ENCODE results near the gene DTX4.

The DTX4 gene

DNA sequence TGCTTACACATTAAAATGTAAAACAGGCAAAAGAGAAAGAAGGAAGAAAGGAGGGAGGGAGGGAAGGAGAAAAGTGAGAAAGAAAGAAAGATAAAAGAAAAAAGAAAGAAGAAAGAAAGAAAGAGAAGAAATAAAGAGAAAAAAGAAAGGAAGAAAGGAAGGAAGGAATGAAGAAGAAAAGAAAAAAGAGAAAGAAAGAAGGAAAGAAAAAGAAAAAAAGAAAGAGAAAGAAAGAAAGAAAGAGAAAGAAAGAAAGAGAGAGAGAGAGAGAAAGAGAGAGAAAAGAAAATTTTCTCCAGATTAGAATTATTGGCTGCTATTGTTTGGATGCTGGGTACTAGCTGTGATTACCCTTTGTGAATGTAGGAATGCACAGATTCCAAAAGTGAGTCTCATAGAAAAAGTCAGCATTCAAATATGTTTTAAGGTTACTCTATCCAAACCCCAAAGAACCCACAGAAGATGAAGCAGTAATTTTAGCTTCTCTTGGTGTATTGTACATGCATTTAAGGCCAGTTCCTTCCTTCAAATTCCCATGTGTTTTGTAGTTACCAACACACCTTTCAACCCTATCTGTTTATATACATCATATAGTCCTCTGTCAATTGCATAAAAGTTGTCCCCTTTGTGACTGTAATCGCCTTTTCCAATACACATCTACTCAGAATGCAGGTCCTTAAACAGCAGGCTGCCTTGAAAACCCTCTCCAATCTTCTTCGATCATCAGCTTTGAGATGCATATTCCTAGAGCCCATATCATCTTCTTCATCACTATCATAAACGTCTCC, 30.1 kb upstream of the DTX4 start:
- Histone ChIP-seq H3K4me2 (ENCODE audit: low read length) (peak overlapping the region; percentile 70), H3K79me2 (ENCODE audit: insufficient read depth, low read length) (peaks cover 16% of the 10 kb centered on the region), H2AFZ (ENCODE audit: low read length) (no peak overlapping the region), H3K9ac (ENCODE audit: low read length) (peak overlapping the region; percentile 94), H3K4me3 (ENCODE audit: low read depth, low read length, poor library complexity, severe bottlenecking) (peak overlapping the region; percentile 67), H3K27me3 (ENCODE audit: insufficient read depth, low read length) (no peaks in the 10 kb centered on the region), H4K20me1 (ENCODE audit: insufficient read depth, low read length) (no peaks in the 10 kb centered on the region), H3K9me2 (ENCODE audit: low read depth, low read length) (no peaks in the 10 kb centered on the region), H3K27ac (ENCODE audit: low read depth, low read length, poor library complexity, severe bottlenecking) (no peak overlapping the region), H3K36me3 (ENCODE audit: insufficient read depth, low read length) (peaks cover 8% of the 10 kb centered on the region), H3F3A (ENCODE audit: insufficient read depth, low read length) (no peaks in the 10 kb centered on the region), H3K9me3 (ENCODE audit: low read length) (no peaks in the 10 kb centered on the region), H3K4me1 (ENCODE audit: insufficient read depth, low read length, severe bottlenecking) (peaks cover 45% of the 10 kb centered on the region)
- TF ChIP-seq, protein P1, sequence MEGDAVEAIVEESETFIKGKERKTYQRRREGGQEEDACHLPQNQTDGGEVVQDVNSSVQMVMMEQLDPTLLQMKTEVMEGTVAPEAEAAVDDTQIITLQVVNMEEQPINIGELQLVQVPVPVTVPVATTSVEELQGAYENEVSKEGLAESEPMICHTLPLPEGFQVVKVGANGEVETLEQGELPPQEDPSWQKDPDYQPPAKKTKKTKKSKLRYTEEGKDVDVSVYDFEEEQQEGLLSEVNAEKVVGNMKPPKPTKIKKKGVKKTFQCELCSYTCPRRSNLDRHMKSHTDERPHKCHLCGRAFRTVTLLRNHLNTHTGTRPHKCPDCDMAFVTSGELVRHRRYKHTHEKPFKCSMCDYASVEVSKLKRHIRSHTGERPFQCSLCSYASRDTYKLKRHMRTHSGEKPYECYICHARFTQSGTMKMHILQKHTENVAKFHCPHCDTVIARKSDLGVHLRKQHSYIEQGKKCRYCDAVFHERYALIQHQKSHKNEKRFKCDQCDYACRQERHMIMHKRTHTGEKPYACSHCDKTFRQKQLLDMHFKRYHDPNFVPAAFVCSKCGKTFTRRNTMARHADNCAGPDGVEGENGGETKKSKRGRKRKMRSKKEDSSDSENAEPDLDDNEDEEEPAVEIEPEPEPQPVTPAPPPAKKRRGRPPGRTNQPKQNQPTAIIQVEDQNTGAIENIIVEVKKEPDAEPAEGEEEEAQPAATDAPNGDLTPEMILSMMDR (IDR thresholded peaks at IDR 0.05; ENCODE audit: low read length) = no peak
- TF ChIP-seq EZH2 (IDR thresholded peaks at IDR 0.05; ENCODE audit: borderline replicate concordance, low read length) = no peak

GRCh38 chr11:59142530-59143507, 29.1 kb upstream of the DTX4 start, which contains the start of gene FAM111A:
Gene FAM111A, plus strand, starts transcription at chr11:59142856. Its CDS starts 6,017 bp downstream, at chr11:59148873.
- Histone ChIP-seq H2AFZ (ENCODE audit: low read length) (peak within 1 kb of the TSS; percentile 26; the same call in 1 of the 2 replicates), H3K9me2 (ENCODE audit: low read depth, low read length) (no peaks in the 10 kb centered on the region), H3K4me2 (ENCODE audit: low read length) (peak within 1 kb of the TSS; percentile 70), H3K36me3 (ENCODE audit: insufficient read depth, low read length) (peaks cover 18% of the 10 kb centered on the region), H3K27ac (ENCODE audit: low read depth, low read length, poor library complexity, severe bottlenecking) (peak within 1 kb of the TSS; percentile 85), H3K4me1 (ENCODE audit: insufficient read depth, low read length, severe bottlenecking) (peaks cover 55% of the 10 kb centered on the region), H3K4me3 (ENCODE audit: low read depth, low read length, poor library complexity, severe bottlenecking) (peak within 1 kb of the TSS; percentile 67), H4K20me1 (ENCODE audit: insufficient read depth, low read length) (no peaks in the 10 kb centered on the region), H3F3A (ENCODE audit: insufficient read depth, low read length) (no peaks in the 10 kb centered on the region), H3K9ac (ENCODE audit: low read length) (peak within 1 kb of the TSS; percentile 94), H3K27me3 (ENCODE audit: insufficient read depth, low read length) (no peaks in the 10 kb centered on the region), H3K9me3 (ENCODE audit: low read length) (no peaks in the 10 kb centered on the region), H3K79me2 (ENCODE audit: insufficient read depth, low read length) (peaks cover 21% of the 10 kb centered on the region)
- no peak for TF ChIP-seq EZH2 (IDR thresholded peaks at IDR 0.05; ENCODE audit: borderline replicate concordance, low read length)
- TF ChIP-seq, protein P1 (IDR thresholded peaks at IDR 0.05; ENCODE audit: low read length) = peak; percentile 53

DNA sequence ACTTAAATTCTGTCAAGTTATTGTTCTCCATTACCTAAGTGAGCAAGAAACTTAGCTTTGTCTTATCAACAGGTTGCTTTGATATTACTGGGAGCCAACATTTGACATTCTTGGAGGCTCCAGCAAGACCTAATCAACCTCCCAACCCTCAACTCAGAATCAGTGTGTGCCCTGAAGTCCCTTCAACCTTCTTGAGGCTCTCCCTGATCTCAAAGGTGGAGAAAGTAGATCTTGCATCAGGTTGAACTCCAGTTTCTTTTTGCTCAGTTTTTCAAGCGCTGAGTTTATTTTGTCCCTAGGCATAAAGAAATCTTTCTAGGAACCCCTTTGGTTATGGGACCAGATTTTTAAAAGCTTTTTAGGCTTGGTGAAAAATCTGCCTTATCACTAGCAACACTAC, 27.8 kb upstream of the DTX4 start:
- H4K20me1 ChIP-seq (ENCODE audit: insufficient read depth, low read length) = no peaks in the 10 kb centered on the region
- H3K9ac ChIP-seq (ENCODE audit: low read length) = peak overlapping the region; percentile 94
- no peaks in the 10 kb centered on the region for H3F3A ChIP-seq (ENCODE audit: insufficient read depth, low read length)
- no peaks in the 10 kb centered on the region for H3K27me3 ChIP-seq (ENCODE audit: insufficient read depth, low read length)
- TF ChIP-seq EZH2 (IDR thresholded peaks at IDR 0.05; ENCODE audit: borderline replicate concordance, low read length) = no peak
- TF ChIP-seq, protein P1 (IDR thresholded peaks at IDR 0.05; ENCODE audit: low read length) = no peak
- H3K4me2 ChIP-seq (ENCODE audit: low read length) = peak overlapping the region; percentile 70
- H3K79me2 ChIP-seq (ENCODE audit: insufficient read depth, low read length) = peaks cover 21% of the 10 kb centered on the region
- H3K9me3 ChIP-seq (ENCODE audit: low read length) = no peaks in the 10 kb centered on the region
- H3K4me3 ChIP-seq (ENCODE audit: low read depth, low read length, poor library complexity, severe bottlenecking) = peak overlapping the region; percentile 67
- H3K27ac ChIP-seq (ENCODE audit: low read depth, low read length, poor library complexity, severe bottlenecking) = peak overlapping the region; percentile 85
- H2AFZ ChIP-seq (ENCODE audit: low read length) = no peak overlapping the region
- H3K36me3 ChIP-seq (ENCODE audit: insufficient read depth, low read length) = peaks cover 31% of the 10 kb centered on the region
- H3K9me2 ChIP-seq (ENCODE audit: low read depth, low read length) = no peaks in the 10 kb centered on the region
- H3K4me1 ChIP-seq (ENCODE audit: insufficient read depth, low read length, severe bottlenecking) = peaks cover 61% of the 10 kb centered on the region
